Measurements from ENCODE around the gene TRIM72.

The TRIM72 gene

GRCh38 chr16:31270795-31271194, 56.9 kb downstream of the TRIM72 start:
- peaks cover 26% of the 10 kb centered on the region for H3K4me1 Mint-ChIP-seq
- peaks cover 16% of the 10 kb centered on the region for H3K27me3 Mint-ChIP-seq (ENCODE audit: low read depth, poor library complexity)
- DNase-seq = no peak
- TF ChIP-seq CTCF (IDR thresholded peaks at IDR 0.05) = no peak
- H3K36me3 Mint-ChIP-seq (ENCODE audit: low read depth) = no peaks in the 10 kb centered on the region
- H3K27ac Mint-ChIP-seq = no peak overlapping the region
- H3K4me3 Mint-ChIP-seq = no peak overlapping the region
- no peaks in the 10 kb centered on the region for H3K9me3 Mint-ChIP-seq

- Mint-ChIP-seq H3K4me3 (no peak overlapping the region), H3K27me3 (ENCODE audit: low read depth, poor library complexity) (peaks cover 18% of the 10 kb centered on the region), H3K4me1 (peaks cover 26% of the 10 kb centered on the region), H3K9me3 (no peaks in the 10 kb centered on the region), H3K27ac (no peak overlapping the region), H3K36me3 (ENCODE audit: low read depth) (no peaks in the 10 kb centered on the region)
- DNase-seq = no peak
- no peak for TF ChIP-seq CTCF (IDR thresholded peaks at IDR 0.05)
Observed at GRCh38 chr16:31271621-31272190, 57.8 kb downstream of the TRIM72 start.

- H3K4me3 Mint-ChIP-seq = no peak overlapping the region
- no peak for DNase-seq
- no peaks in the 10 kb centered on the region for H3K9me3 Mint-ChIP-seq
- peaks cover 22% of the 10 kb centered on the region for H3K27me3 Mint-ChIP-seq (ENCODE audit: low read depth, poor library complexity)
- H3K36me3 Mint-ChIP-seq (ENCODE audit: low read depth) = no peaks in the 10 kb centered on the region
- H3K27ac Mint-ChIP-seq = no peak overlapping the region
- peaks cover 16% of the 10 kb centered on the region for H3K4me1 Mint-ChIP-seq
- TF ChIP-seq CTCF (IDR thresholded peaks at IDR 0.05) = no peak
Observed at GRCh38 chr16:31273187-31273586, 59.3 kb downstream of the TRIM72 start.

- Mint-ChIP-seq H3K4me3 (no peak overlapping the region), H3K36me3 (ENCODE audit: low read depth) (no peaks in the 10 kb centered on the region), H3K27me3 (ENCODE audit: low read depth, poor library complexity) (peaks cover 23% of the 10 kb centered on the region), H3K4me1 (peaks cover 16% of the 10 kb centered on the region), H3K9me3 (no peaks in the 10 kb centered on the region), H3K27ac (no peak overlapping the region)
- TF ChIP-seq CTCF (IDR thresholded peaks at IDR 0.05) = no peak
- no peak for DNase-seq
Observed at GRCh38 chr16:31273676-31274075, 59.8 kb downstream of the TRIM72 start.

GRCh38 chr16:31274831-31275816, 61.2 kb downstream of the TRIM72 start:
- no peak overlapping the region for H3K4me3 Mint-ChIP-seq
- no peak overlapping the region for H3K27ac Mint-ChIP-seq
- no peak for DNase-seq

More at GRCh38 chr16:31274831-31275816, 61.2 kb downstream of the TRIM72 start:
- no peak for TF ChIP-seq CTCF (IDR thresholded peaks at IDR 0.05)
- peaks cover 3% of the 10 kb centered on the region for H3K9me3 Mint-ChIP-seq
- peaks cover 12% of the 10 kb centered on the region for H3K4me1 Mint-ChIP-seq
- H3K27me3 Mint-ChIP-seq (ENCODE audit: low read depth, poor library complexity) = peaks cover 23% of the 10 kb centered on the region
- H3K36me3 Mint-ChIP-seq (ENCODE audit: low read depth) = no peaks in the 10 kb centered on the region
